GM12873 (cell line): ENCODE results near the gene ZNF513.
A peak's percentile ranks its signal among the peaks of the same experiment; 100 is the strongest.

Source experiments
- TF ChIP-seq, protein P1 (sequence below): IDR thresholded peaks from 2 replicates; pipeline ENCODE4 v1.5.1; 2012; ENCODE audit warnings: low read depth, mild to moderate bottlenecking, moderate library complexity, low read length, control low read depth; ENCODE audit not compliant: insufficient read depth; ENCODE audit errors: missing control alignments

ZNF513 gene

GRCh38 chr2:27379383-27379835 is 1.1 kb downstream of the ZNF513 start:
- TF ChIP-seq, protein P1, sequence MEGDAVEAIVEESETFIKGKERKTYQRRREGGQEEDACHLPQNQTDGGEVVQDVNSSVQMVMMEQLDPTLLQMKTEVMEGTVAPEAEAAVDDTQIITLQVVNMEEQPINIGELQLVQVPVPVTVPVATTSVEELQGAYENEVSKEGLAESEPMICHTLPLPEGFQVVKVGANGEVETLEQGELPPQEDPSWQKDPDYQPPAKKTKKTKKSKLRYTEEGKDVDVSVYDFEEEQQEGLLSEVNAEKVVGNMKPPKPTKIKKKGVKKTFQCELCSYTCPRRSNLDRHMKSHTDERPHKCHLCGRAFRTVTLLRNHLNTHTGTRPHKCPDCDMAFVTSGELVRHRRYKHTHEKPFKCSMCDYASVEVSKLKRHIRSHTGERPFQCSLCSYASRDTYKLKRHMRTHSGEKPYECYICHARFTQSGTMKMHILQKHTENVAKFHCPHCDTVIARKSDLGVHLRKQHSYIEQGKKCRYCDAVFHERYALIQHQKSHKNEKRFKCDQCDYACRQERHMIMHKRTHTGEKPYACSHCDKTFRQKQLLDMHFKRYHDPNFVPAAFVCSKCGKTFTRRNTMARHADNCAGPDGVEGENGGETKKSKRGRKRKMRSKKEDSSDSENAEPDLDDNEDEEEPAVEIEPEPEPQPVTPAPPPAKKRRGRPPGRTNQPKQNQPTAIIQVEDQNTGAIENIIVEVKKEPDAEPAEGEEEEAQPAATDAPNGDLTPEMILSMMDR, result no peak

- TF ChIP-seq, protein P1, result no peak
Observed at GRCh38 chr2:27378809-27379290, 1.7 kb downstream of the ZNF513 start.

DNA sequence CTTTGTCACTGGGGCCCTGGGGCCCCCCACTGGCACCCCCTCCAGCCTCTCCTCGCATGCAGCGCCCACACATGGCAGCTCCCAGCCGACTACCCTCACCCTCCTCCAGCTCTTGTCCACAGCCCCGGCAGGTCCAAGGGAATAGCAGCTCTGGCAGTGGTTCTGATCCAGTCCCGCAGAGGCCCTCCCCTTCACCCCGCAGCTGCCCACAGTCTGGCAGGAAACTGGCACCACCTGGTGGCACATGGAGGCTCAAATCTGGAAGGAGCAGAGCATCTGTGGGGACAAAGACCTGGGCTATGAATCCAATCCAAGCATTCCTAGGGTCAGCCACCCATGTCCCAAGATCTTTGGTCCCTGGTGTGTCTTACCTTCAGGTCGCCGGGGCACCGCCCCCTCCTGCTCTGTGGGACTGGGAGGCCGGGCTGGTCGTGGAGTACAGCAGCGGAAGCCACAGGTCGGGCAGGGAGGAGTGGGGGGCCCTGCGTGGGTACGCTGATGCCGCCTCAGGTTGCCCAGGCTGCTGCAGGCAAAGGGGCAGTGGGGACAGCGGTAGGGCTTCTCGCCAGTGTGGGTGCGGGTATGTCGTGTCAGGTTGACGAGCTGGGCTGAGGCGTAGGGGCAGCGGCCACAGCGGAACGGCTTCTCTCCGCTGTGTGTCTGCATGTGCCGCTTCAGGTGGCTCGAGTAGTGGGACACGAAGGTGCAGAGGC is 2.3 kb downstream of the ZNF513 start:
- TF ChIP-seq, protein P1, result peak; percentile 21

DNA sequence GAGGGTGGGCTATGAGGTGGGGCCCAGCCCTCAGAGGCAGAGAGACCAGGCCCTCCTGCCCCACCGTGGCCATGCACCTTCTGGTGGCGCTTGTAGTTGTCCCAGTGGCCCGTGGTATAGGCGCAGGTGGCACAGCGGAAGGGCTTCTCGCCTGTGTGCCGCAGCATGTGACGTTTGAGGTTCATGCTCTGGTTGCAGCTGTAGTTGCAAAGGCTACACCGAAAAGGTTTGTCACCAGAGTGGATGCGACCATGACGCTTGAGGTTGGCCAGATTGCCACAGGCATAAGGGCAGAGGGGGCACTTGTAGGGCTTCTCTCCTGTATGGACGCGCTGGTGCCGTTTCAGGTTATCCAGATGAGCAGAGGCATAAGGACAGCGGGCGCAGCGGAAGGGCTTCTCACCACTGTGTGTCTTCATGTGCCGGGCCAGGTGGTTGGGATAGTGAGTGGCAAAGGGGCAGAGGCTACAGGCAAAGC is 2.9 kb downstream of the ZNF513 start:
- TF ChIP-seq, protein P1, result no peak

GRCh38 chr2:27376866-27377617 is 3.5 kb downstream of the ZNF513 start:
- TF ChIP-seq, protein P1, result no peak

DNA sequence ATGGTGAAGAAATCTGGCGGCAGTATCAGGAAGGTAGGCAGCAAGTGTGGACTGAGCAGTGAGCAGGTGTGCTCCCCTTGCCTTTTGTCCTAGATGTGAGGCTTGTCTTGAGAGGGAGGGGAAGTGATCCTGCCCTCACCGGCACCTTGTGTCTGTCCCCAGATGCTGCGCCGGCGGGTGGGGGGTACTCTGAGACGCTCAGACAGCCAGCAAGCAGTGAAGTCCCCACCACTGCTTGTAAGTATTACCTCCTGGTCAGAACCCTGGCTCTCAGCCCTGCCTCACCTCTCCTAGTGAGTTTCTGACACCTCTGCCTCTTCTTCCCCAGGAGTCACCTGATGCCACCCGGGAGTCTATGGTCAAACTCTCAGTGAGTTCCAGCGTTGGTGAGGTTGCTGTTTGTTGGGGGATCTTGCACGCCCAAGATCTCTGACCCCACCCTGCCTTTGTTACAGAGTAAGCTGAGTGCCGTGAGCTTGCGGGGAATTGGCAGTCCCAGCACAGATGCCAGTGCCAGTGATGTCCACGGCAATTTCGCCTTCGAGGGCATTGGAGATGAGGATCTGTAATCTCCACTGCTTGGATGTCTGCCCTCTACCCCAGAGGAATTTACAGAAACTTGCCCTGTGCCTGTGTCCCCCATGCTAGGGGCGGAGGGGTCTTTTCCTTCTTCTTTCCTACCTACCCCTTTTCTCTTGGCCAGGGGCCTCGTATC is 4.2 kb downstream of the ZNF513 start:
- TF ChIP-seq, protein P1, result no peak
